ENCODE measurements around the gene OPCML. TPM values are rescaled to one million over a fixed set of nuclear protein-coding genes. Genes with fewer than 3 reads are reported as not detected.

OPCML gene
- polyA plus RNA-seq, 3 donors = not detected

DNA sequence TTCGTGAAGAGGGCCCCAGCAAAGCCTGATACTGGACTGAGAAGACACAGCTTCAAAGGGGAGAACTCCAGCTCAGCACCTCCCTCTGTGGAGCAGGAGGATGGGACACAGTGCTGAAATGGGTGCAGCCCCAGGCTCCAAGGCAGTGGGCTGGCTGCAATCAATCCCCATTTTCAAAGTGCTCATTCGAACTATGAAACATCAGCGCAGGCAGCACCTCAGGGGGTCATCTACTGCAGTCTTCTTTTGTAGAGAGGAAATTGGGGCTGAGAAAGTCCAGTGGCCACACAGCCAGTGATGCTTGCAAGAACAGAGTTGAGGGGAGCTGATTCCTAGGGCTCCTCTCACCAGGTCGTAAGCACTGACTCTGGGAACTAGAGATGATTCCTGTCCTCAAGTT is 25.1 kb downstream of the OPCML start:
- Histone ChIP-seq H3K4me2 (replicated peaks; ENCODE audit: extremely low read depth, low read length, poor library complexity, severe bottlenecking) (no peak overlapping the region), H4K20me1 (ENCODE audit: insufficient read depth, low read length) (no peaks in the 10 kb centered on the region), H3K27me3 (ENCODE audit: control insufficient read depth in 2 of 2, insufficient read depth in 2 of 2, low read length in 2 of 2) (no peaks in the 10 kb centered on the region), H3K4me1 (ENCODE audit: control insufficient read depth in 1 of 2, insufficient read depth in 2 of 2, low read length in 2 of 2) (no peaks in the 10 kb centered on the region), H3K79me2 (ENCODE audit: insufficient read depth, low read length) (no peaks in the 10 kb centered on the region), H3K9me3 (replicated peaks in 1 of 2; ENCODE audit: control insufficient read depth in 1 of 2, insufficient read depth in 1 of 2, low read length in 2 of 2) (no peaks in the 10 kb centered on the region), H3K4me3 (replicated peaks in 1 of 3; ENCODE audit: low read depth in 2 of 3, low read length in 3 of 3) (no peak overlapping the region), H3K9ac (ENCODE audit: insufficient read depth, low read length, poor library complexity, severe bottlenecking) (no peak overlapping the region), H2AFZ (ENCODE audit: insufficient read depth, low read depth, low read length, poor library complexity, severe bottlenecking) (no peak overlapping the region), H3K36me3 (replicated peaks in 1 of 2; ENCODE audit: control insufficient read depth in 1 of 2, insufficient read depth in 2 of 2, low read length in 2 of 2) (no peaks in the 10 kb centered on the region), H3K27ac (ENCODE audit: low read depth in 1 of 2, low read length in 2 of 2) (no peak overlapping the region)
- 93% methylated on average over 4 of the region's 4 CpGs for WGBS (ENCODE audit: insufficient coverage)
- TF ChIP-seq, protein P1, sequence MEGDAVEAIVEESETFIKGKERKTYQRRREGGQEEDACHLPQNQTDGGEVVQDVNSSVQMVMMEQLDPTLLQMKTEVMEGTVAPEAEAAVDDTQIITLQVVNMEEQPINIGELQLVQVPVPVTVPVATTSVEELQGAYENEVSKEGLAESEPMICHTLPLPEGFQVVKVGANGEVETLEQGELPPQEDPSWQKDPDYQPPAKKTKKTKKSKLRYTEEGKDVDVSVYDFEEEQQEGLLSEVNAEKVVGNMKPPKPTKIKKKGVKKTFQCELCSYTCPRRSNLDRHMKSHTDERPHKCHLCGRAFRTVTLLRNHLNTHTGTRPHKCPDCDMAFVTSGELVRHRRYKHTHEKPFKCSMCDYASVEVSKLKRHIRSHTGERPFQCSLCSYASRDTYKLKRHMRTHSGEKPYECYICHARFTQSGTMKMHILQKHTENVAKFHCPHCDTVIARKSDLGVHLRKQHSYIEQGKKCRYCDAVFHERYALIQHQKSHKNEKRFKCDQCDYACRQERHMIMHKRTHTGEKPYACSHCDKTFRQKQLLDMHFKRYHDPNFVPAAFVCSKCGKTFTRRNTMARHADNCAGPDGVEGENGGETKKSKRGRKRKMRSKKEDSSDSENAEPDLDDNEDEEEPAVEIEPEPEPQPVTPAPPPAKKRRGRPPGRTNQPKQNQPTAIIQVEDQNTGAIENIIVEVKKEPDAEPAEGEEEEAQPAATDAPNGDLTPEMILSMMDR (IDR thresholded peaks at IDR 0.05) = no peak
- H3K27me3 Mint-ChIP-seq (ENCODE audit: low read depth in 3 of 3) = peaks cover 0 to 4% (median 0%) of the 10 kb centered on the region in 3 donors
- no peak overlapping the region for H3K27ac Mint-ChIP-seq
- no peaks in the 10 kb centered on the region for H3K4me1 Mint-ChIP-seq
- peaks cover 0 to 9% (median 0%) of the 10 kb centered on the region in 7 donors for H3K9me3 Mint-ChIP-seq
- DNase-seq = no peak
- intact Hi-C loops (cut with micrococcal nuclease) = no loop called here
- H3K36me3 Mint-ChIP-seq = no peaks in the 10 kb centered on the region
- no peak overlapping the region for H3K4me3 Mint-ChIP-seq

DNA sequence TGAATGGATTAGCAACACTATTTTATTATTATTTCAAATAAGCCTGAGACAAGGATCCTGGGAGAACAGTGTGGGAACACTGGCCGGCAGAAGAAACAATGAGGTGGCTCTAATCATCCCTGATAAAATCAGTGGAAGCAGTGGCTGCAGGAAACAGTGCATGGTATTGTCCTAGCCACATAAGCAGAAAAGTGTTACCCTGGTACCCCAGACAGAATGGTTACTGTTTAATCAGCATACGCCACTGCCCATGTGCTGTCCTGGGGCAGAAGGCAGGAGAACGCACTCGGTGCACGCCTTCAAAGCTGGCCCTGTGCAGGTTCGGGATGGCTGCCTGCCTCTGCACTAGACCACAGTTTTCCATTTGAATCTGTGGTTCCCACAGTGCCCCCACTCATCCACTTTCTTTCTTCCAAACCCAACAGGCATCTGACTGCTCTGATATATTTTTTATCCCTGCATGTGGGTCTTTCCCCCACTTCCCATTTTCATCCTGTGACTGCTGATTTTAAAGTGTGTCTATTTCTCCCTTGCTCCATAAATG is 25.7 kb downstream of the OPCML start:
- TF ChIP-seq, protein P1 (IDR thresholded peaks at IDR 0.05) = no peak
- H3K9me3 Mint-ChIP-seq = peaks cover 0 to 9% (median 0%) of the 10 kb centered on the region in 7 donors
- Histone ChIP-seq H3K4me2 (replicated peaks; ENCODE audit: extremely low read depth, low read length, poor library complexity, severe bottlenecking) (no peak overlapping the region), H3K79me2 (ENCODE audit: insufficient read depth, low read length) (no peaks in the 10 kb centered on the region), H3K27me3 (ENCODE audit: control insufficient read depth in 2 of 2, insufficient read depth in 2 of 2, low read length in 2 of 2) (no peaks in the 10 kb centered on the region), H3K27ac (ENCODE audit: low read depth in 1 of 2, low read length in 2 of 2) (no peak overlapping the region), H2AFZ (ENCODE audit: insufficient read depth, low read depth, low read length, poor library complexity, severe bottlenecking) (no peak overlapping the region), H4K20me1 (ENCODE audit: insufficient read depth, low read length) (no peaks in the 10 kb centered on the region), H3K4me3 (replicated peaks in 1 of 3; ENCODE audit: low read depth in 2 of 3, low read length in 3 of 3) (no peak overlapping the region), H3K9me3 (replicated peaks in 1 of 2; ENCODE audit: control insufficient read depth in 1 of 2, insufficient read depth in 1 of 2, low read length in 2 of 2) (no peaks in the 10 kb centered on the region), H3K36me3 (replicated peaks in 1 of 2; ENCODE audit: control insufficient read depth in 1 of 2, insufficient read depth in 2 of 2, low read length in 2 of 2) (no peaks in the 10 kb centered on the region), H3K9ac (ENCODE audit: insufficient read depth, low read length, poor library complexity, severe bottlenecking) (no peak overlapping the region), H3K4me1 (ENCODE audit: control insufficient read depth in 1 of 2, insufficient read depth in 2 of 2, low read length in 2 of 2) (no peaks in the 10 kb centered on the region)
- peaks cover 0 to 4% (median 0%) of the 10 kb centered on the region in 3 donors for H3K27me3 Mint-ChIP-seq (ENCODE audit: low read depth in 3 of 3)
- DNase-seq = no peak
- H3K36me3 Mint-ChIP-seq = no peaks in the 10 kb centered on the region
- no peaks in the 10 kb centered on the region for H3K4me1 Mint-ChIP-seq
- WGBS (ENCODE audit: insufficient coverage) = 90% methylated on average over 6 of the region's 6 CpGs
- no peak overlapping the region for H3K27ac Mint-ChIP-seq
- intact Hi-C loops (cut with micrococcal nuclease) = no loop called here
- no peak overlapping the region for H3K4me3 Mint-ChIP-seq
